Measurements from ENCODE around the gene PDS5A. TPM values are rescaled to one million over a fixed set of nuclear protein-coding genes. Genes with fewer than 3 reads are reported as not detected.

PDS5A gene
- total and polyA plus RNA-seq, 2 donors (not counting 1 experiment from before 2014, with no cell fraction given), result 46.9 to 74.0 TPM

DNA sequence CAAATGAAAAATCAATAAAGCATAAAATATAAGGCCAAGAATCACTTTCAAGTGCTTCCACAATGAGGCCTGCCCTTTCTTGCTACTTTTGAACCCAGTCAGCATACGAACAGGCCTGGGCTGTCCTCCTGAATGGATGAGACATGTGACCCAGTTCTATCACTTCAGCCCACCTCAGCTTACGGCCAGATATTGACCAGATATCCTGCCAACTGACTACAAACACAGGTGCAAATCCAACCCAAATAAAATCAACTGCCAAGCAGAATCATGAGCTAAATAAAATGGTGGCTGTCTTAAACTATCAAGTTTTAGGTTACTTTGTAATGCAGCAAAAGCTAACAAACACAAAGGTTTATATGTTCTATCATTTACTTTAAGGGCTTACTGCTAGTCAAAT lies 53.7 kb downstream of the PDS5A start:
- no peaks in the 10 kb centered on the region for H3K9me3 ChIP-seq (ENCODE audit: control insufficient read depth, insufficient read depth, low read depth, low read length)
- DNase-seq (ENCODE audit: low read depth in 2 of 2), result no peak
- peaks cover 2% of the 10 kb centered on the region for H3K79me2 ChIP-seq (ENCODE audit: control insufficient read depth, insufficient read depth, low read length)
- no peaks in the 10 kb centered on the region for H4K20me1 ChIP-seq (ENCODE audit: control insufficient read depth, extremely low read depth, insufficient read depth, low read length)
- no peak overlapping the region for H3K9ac ChIP-seq (ENCODE audit: insufficient read depth, low read length)
- no peaks in the 10 kb centered on the region for H3K4me1 ChIP-seq (ENCODE audit: control insufficient read depth, extremely low read depth, insufficient read depth, low read length)
- H3K4me3 ChIP-seq (replicated peaks in 1 of 4; ENCODE audit: control extremely low read depth in 1 of 4, insufficient read depth in 1 of 4, low read depth in 3 of 4, low read length in 4 of 4), result no peak overlapping the region
- H3K27ac ChIP-seq (ENCODE audit: insufficient read depth, low read length), result no peak overlapping the region
- peaks cover 1% of the 10 kb centered on the region for H3K36me3 ChIP-seq (ENCODE audit: control insufficient read depth, insufficient read depth, low read length)
- TF ChIP-seq, protein P1, sequence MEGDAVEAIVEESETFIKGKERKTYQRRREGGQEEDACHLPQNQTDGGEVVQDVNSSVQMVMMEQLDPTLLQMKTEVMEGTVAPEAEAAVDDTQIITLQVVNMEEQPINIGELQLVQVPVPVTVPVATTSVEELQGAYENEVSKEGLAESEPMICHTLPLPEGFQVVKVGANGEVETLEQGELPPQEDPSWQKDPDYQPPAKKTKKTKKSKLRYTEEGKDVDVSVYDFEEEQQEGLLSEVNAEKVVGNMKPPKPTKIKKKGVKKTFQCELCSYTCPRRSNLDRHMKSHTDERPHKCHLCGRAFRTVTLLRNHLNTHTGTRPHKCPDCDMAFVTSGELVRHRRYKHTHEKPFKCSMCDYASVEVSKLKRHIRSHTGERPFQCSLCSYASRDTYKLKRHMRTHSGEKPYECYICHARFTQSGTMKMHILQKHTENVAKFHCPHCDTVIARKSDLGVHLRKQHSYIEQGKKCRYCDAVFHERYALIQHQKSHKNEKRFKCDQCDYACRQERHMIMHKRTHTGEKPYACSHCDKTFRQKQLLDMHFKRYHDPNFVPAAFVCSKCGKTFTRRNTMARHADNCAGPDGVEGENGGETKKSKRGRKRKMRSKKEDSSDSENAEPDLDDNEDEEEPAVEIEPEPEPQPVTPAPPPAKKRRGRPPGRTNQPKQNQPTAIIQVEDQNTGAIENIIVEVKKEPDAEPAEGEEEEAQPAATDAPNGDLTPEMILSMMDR (conservative IDR thresholded peaks at IDR 0.05 in 1 of 2, IDR thresholded peaks at IDR 0.05 in 1 of 2; ENCODE audit: low read depth in 1 of 2, low read length in 2 of 2), result no peak
- no peak for TF ChIP-seq EZH2 (IDR thresholded peaks at IDR 0.05; ENCODE audit: low read length, missing control alignments)
- H3K27me3 ChIP-seq (ENCODE audit: control insufficient read depth, insufficient read depth, low read length), result no peaks in the 10 kb centered on the region
- no peak overlapping the region for H3K4me2 ChIP-seq (ENCODE audit: extremely low read depth, insufficient read depth, low read length)
- no peak overlapping the region for H2AFZ ChIP-seq (ENCODE audit: low read length)

DNA sequence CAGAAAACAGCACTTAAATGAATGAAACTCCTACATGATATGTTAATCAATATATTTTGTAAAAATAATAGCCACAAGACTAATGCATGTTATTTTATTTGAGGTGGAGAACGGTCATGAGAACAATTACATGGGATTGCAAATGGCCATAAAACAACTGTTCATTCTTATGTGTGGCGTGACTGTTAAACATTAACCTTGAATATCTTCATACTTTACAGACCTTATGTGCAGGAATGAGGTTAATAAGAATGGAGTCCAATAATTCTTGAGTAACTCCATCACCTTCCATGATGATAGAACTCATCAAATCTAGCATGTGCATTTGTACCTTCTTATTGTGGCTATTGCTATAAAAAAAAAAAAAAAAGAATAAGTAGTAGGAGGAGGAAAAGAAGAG lies 55.3 kb downstream of the PDS5A start:
- H3K4me2 ChIP-seq (ENCODE audit: extremely low read depth, insufficient read depth, low read length), result no peak overlapping the region
- H3K9me3 ChIP-seq (ENCODE audit: control insufficient read depth, insufficient read depth, low read depth, low read length), result no peaks in the 10 kb centered on the region
- no peak overlapping the region for H2AFZ ChIP-seq (ENCODE audit: low read length)
- H3K9ac ChIP-seq (ENCODE audit: insufficient read depth, low read length), result no peak overlapping the region
- DNase-seq (ENCODE audit: low read depth in 2 of 2), result no peak
- no peaks in the 10 kb centered on the region for H4K20me1 ChIP-seq (ENCODE audit: control insufficient read depth, extremely low read depth, insufficient read depth, low read length)
- no peaks in the 10 kb centered on the region for H3K36me3 ChIP-seq (ENCODE audit: control insufficient read depth, insufficient read depth, low read length)
- H3K27me3 ChIP-seq (ENCODE audit: control insufficient read depth, insufficient read depth, low read length), result no peaks in the 10 kb centered on the region
- H3K4me1 ChIP-seq (ENCODE audit: control insufficient read depth, extremely low read depth, insufficient read depth, low read length), result no peaks in the 10 kb centered on the region
- H3K79me2 ChIP-seq (ENCODE audit: control insufficient read depth, insufficient read depth, low read length), result no peaks in the 10 kb centered on the region
- H3K27ac ChIP-seq (ENCODE audit: insufficient read depth, low read length), result no peak overlapping the region
- TF ChIP-seq, protein P1 (conservative IDR thresholded peaks at IDR 0.05 in 1 of 2, IDR thresholded peaks at IDR 0.05 in 1 of 2; ENCODE audit: low read depth in 1 of 2, low read length in 2 of 2), result no peak
- no peak for TF ChIP-seq EZH2 (IDR thresholded peaks at IDR 0.05; ENCODE audit: low read length, missing control alignments)
- no peak overlapping the region for H3K4me3 ChIP-seq (replicated peaks in 1 of 4; ENCODE audit: control extremely low read depth in 1 of 4, insufficient read depth in 1 of 4, low read depth in 3 of 4, low read length in 4 of 4)

DNA sequence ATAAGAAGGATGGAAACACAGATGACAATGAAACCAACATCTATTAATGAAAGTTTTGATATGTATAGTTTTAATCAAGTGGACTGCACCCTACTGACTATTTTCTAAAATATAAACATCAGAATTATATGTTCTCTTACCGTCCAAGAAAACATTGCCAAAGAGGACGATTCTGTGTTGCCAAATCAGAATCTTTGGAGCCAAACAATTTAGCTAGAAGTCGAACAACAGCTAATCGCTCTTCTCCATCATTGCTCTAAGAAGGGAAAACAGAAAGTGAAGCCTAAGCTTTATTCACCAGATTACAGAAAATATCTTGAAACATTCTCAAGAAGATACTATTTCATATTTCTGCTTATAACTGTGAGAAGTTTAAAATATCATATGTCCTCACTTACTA lies 64.2 kb downstream of the PDS5A start:
- Histone ChIP-seq H3K4me2 (ENCODE audit: extremely low read depth, insufficient read depth, low read length) (peak overlapping the region; percentile 46), H3K9me3 (ENCODE audit: control insufficient read depth, insufficient read depth, low read depth, low read length) (no peaks in the 10 kb centered on the region), H3K4me3 (replicated peaks in 1 of 4; ENCODE audit: control extremely low read depth in 1 of 4, insufficient read depth in 1 of 4, low read depth in 3 of 4, low read length in 4 of 4) (no peak overlapping the region), H3K79me2 (ENCODE audit: control insufficient read depth, insufficient read depth, low read length) (no peaks in the 10 kb centered on the region), H3K4me1 (ENCODE audit: control insufficient read depth, extremely low read depth, insufficient read depth, low read length) (no peaks in the 10 kb centered on the region), H2AFZ (ENCODE audit: low read length) (no peak overlapping the region), H3K27me3 (ENCODE audit: control insufficient read depth, insufficient read depth, low read length) (no peaks in the 10 kb centered on the region), H4K20me1 (ENCODE audit: control insufficient read depth, extremely low read depth, insufficient read depth, low read length) (no peaks in the 10 kb centered on the region), H3K9ac (ENCODE audit: insufficient read depth, low read length) (no peak overlapping the region), H3K27ac (ENCODE audit: insufficient read depth, low read length) (no peak overlapping the region), H3K36me3 (ENCODE audit: control insufficient read depth, insufficient read depth, low read length) (peaks cover 2% of the 10 kb centered on the region)
- peak in 1 of 2 donors; percentile 58 for DNase-seq (ENCODE audit: low read depth in 2 of 2)
- TF ChIP-seq, protein P1 (conservative IDR thresholded peaks at IDR 0.05 in 1 of 2, IDR thresholded peaks at IDR 0.05 in 1 of 2; ENCODE audit: low read depth in 1 of 2, low read length in 2 of 2), result no peak
- TF ChIP-seq EZH2 (IDR thresholded peaks at IDR 0.05; ENCODE audit: low read length, missing control alignments), result no peak

All from fibroblast of lung (primary cell).